ENCODE measurements around the gene RAD51B. TPM values are rescaled to one million over a fixed set of nuclear protein-coding genes. Genes with fewer than 3 reads are reported as not detected.

Gene RAD51B
- total and polyA plus RNA-seq, 2 experiments from 2014 or later = 10.1 to 18.0 TPM

GRCh38 chr14:68222154-68222553 is 402.6 kb downstream of the RAD51B start:
- Histone ChIP-seq H3K4me3 (no peak overlapping the region), H3K27ac (no peak overlapping the region), H3K9me2 (replicated peaks; ENCODE audit: insufficient read depth) (no peaks in the 10 kb centered on the region), H3K36me3 (replicated peaks; ENCODE audit: insufficient read depth, low read depth) (no peaks in the 10 kb centered on the region), H3K4me2 (no peak overlapping the region), H4K20me1 (ENCODE audit: insufficient read depth, poor library complexity, severe bottlenecking) (no peaks in the 10 kb centered on the region), H3K4me1 (ENCODE audit: insufficient read depth) (peaks cover 7% of the 10 kb centered on the region), H3K79me2 (no peaks in the 10 kb centered on the region), H2AFZ (no peak overlapping the region), H3K27me3 (no peaks in the 10 kb centered on the region), H3K9me3 (ENCODE audit: low read depth) (no peaks in the 10 kb centered on the region)
- TF ChIP-seq EZH2 (IDR thresholded peaks at IDR 0.05; ENCODE audit: borderline replicate concordance) (no peak), EZH2phosphoT487 (IDR thresholded peaks at IDR 0.05; ENCODE audit: low read depth, severe bottlenecking, unreplicated experiment) (no peak), CTCF (IDR thresholded peaks at IDR 0.05; ENCODE audit: poor library complexity) (no peak)
- DNase-seq (ENCODE audit: low spot score) = no peak
- 97% methylated on average over 4 of the region's 4 CpGs for WGBS (ENCODE audit: low lambda C conversion rate, missing lambda C conversion rate)

GRCh38 chr14:68222726-68223125 is 403.1 kb downstream of the RAD51B start:
- DNase-seq (ENCODE audit: low spot score) = no peak
- Histone ChIP-seq H2AFZ (no peak overlapping the region), H3K4me1 (ENCODE audit: insufficient read depth) (peaks cover under 1% of the 10 kb centered on the region), H3K79me2 (no peaks in the 10 kb centered on the region), H3K27me3 (no peaks in the 10 kb centered on the region), H3K36me3 (replicated peaks; ENCODE audit: insufficient read depth, low read depth) (no peaks in the 10 kb centered on the region), H3K4me3 (no peak overlapping the region), H3K9me2 (replicated peaks; ENCODE audit: insufficient read depth) (no peaks in the 10 kb centered on the region), H4K20me1 (ENCODE audit: insufficient read depth, poor library complexity, severe bottlenecking) (no peaks in the 10 kb centered on the region), H3K27ac (no peak overlapping the region), H3K4me2 (no peak overlapping the region), H3K9me3 (ENCODE audit: low read depth) (no peaks in the 10 kb centered on the region)
- 92% methylated on average over 3 of the region's 3 CpGs for WGBS (ENCODE audit: low lambda C conversion rate, missing lambda C conversion rate)
- TF ChIP-seq CTCF (IDR thresholded peaks at IDR 0.05; ENCODE audit: poor library complexity) (no peak), EZH2phosphoT487 (IDR thresholded peaks at IDR 0.05; ENCODE audit: low read depth, severe bottlenecking, unreplicated experiment) (no peak), EZH2 (IDR thresholded peaks at IDR 0.05; ENCODE audit: borderline replicate concordance) (no peak)

GRCh38 chr14:68223631-68224030 is 404.1 kb downstream of the RAD51B start:
- no peak for DNase-seq (ENCODE audit: low spot score)
- Histone ChIP-seq H3K79me2 (no peaks in the 10 kb centered on the region), H2AFZ (no peak overlapping the region), H3K9me3 (ENCODE audit: low read depth) (no peaks in the 10 kb centered on the region), H3K9me2 (replicated peaks; ENCODE audit: insufficient read depth) (no peaks in the 10 kb centered on the region), H3K27ac (no peak overlapping the region), H3K4me3 (no peak overlapping the region), H3K27me3 (no peaks in the 10 kb centered on the region), H3K36me3 (replicated peaks; ENCODE audit: insufficient read depth, low read depth) (no peaks in the 10 kb centered on the region), H3K4me1 (ENCODE audit: insufficient read depth) (no peaks in the 10 kb centered on the region), H3K4me2 (no peak overlapping the region), H4K20me1 (ENCODE audit: insufficient read depth, poor library complexity, severe bottlenecking) (no peaks in the 10 kb centered on the region)
- TF ChIP-seq CTCF (IDR thresholded peaks at IDR 0.05; ENCODE audit: poor library complexity) (no peak), EZH2 (IDR thresholded peaks at IDR 0.05; ENCODE audit: borderline replicate concordance) (no peak), EZH2phosphoT487 (IDR thresholded peaks at IDR 0.05; ENCODE audit: low read depth, severe bottlenecking, unreplicated experiment) (no peak)

- no peak for DNase-seq (ENCODE audit: low spot score)
- Histone ChIP-seq H2AFZ (no peak overlapping the region), H3K9me2 (replicated peaks; ENCODE audit: insufficient read depth) (no peaks in the 10 kb centered on the region), H3K27ac (no peak overlapping the region), H3K36me3 (replicated peaks; ENCODE audit: insufficient read depth, low read depth) (no peaks in the 10 kb centered on the region), H3K9me3 (ENCODE audit: low read depth) (no peaks in the 10 kb centered on the region), H3K4me2 (no peak overlapping the region), H3K79me2 (no peaks in the 10 kb centered on the region), H3K4me1 (ENCODE audit: insufficient read depth) (no peaks in the 10 kb centered on the region), H3K4me3 (no peak overlapping the region), H4K20me1 (ENCODE audit: insufficient read depth, poor library complexity, severe bottlenecking) (no peaks in the 10 kb centered on the region), H3K27me3 (no peaks in the 10 kb centered on the region)
- 59% methylated on average over 2 of the region's 2 CpGs for WGBS (ENCODE audit: low lambda C conversion rate, missing lambda C conversion rate)
- no peak for TF ChIP-seq EZH2 (IDR thresholded peaks at IDR 0.05; ENCODE audit: borderline replicate concordance)
- no peak for TF ChIP-seq EZH2phosphoT487 (IDR thresholded peaks at IDR 0.05; ENCODE audit: low read depth, severe bottlenecking, unreplicated experiment)
- no peak for TF ChIP-seq CTCF (IDR thresholded peaks at IDR 0.05; ENCODE audit: poor library complexity)
These were observed 405.7 kb downstream of the RAD51B start for GRCh38 chr14:68225321-68225720.

All from hepatocyte (in vitro differentiated cells).